Panc1 (cell line): ENCODE measurements around the gene POLR1G. TPM values are rescaled to one million over a fixed set of nuclear protein-coding genes. Genes with fewer than 3 reads are reported as not detected.

Experiments used
- ATAC-seq: fragments of 200-7000 bp; cut with Tn5 transposase; 2 replicates; pipeline ENCODE4 v1.9.1; 2020; ENCODE audit warnings: mild to moderate bottlenecking, moderate library complexity
- BruUV-seq: library from RNA; stranded (reverse); fragments of 400-500 nt; replicated peaks from 2 replicates; lab custom pipeline; 2021; lab: Mats Ljungman, UMichigan
- CTCF ChIA-PET: fragments of 300-600 bp; sonication (Branson Sonifier 250); formaldehyde crosslinking; loops from one replicate; lab custom pipeline; 2022; ENCODE audit warnings: antibody characterized with exemption; lab: Charles Lee
- POLR2A ChIA-PET: fragments of 300-600 bp; sonication (Branson Sonifier 250); formaldehyde crosslinking; loops from one replicate; lab custom pipeline; 2022; ENCODE audit warnings: antibody characterized with exemption; lab: Charles Lee
- DNase-seq: peaks from one replicate; pipeline ENCODE4 v3.0.0-alpha.2; 2010; ENCODE audit warnings: low read depth, low spot score
- H3K27ac ChIP-seq: 2 replicates; pipeline ENCODE4 v1.5.1; 2011; ENCODE audit warnings: mild to moderate bottlenecking, low read length, inconsistent platforms
- H3K27me3 ChIP-seq: fragments of 200-500 bp; sonication (Bioruptor generic); 2 replicates; pipeline ENCODE4 v1.6.0; 2014; ENCODE audit warnings: low read length, inconsistent platforms; ENCODE audit not compliant: control insufficient read depth, insufficient read depth
- H3K36me3 ChIP-seq: fragments of 200-500 bp; sonication (Bioruptor generic); 2 replicates; pipeline ENCODE4 v1.5.1; 2014; ENCODE audit warnings: inconsistent platforms, mild to moderate bottlenecking, low read length, moderate library complexity; ENCODE audit not compliant: control insufficient read depth, insufficient read depth
- H3K4me1 ChIP-seq: 2 replicates; pipeline ENCODE4 v1.5.1; 2011; ENCODE audit warnings: inconsistent platforms, mild to moderate bottlenecking, low read length, moderate library complexity; ENCODE audit not compliant: control insufficient read depth, insufficient read depth
- H3K4me3 ChIP-seq, 2 experiments: 2 replicates each; pipeline ENCODE4 v1.5.1; 2011 to 2012; ENCODE audit warnings: low read depth in 2 of 2, low read length in 2 of 2, mild to moderate bottlenecking in 2 of 2, inconsistent platforms in 1 of 2, moderate library complexity in 1 of 2
- H3K9me3 ChIP-seq: fragments of 200-500 bp; sonication (Bioruptor generic); 2 replicates; pipeline ENCODE4 v1.5.1; 2014; ENCODE audit warnings: low read depth, mild to moderate bottlenecking, inconsistent platforms, low read length, moderate library complexity; ENCODE audit not compliant: control insufficient read depth, insufficient read depth
- POLR2AphosphoS5 ChIP-seq: IDR thresholded peaks from 2 replicates; pipeline ENCODE4 v1.6.1; 2012; ENCODE audit warnings: mild to moderate bottlenecking, low read depth, low read length, moderate library complexity
- SIN3A ChIP-seq: IDR thresholded peaks from 2 replicates; pipeline ENCODE4 v1.6.1; 2012; ENCODE audit warnings: low read depth, mild to moderate bottlenecking, low read length, moderate library complexity, borderline replicate concordance; ENCODE audit not compliant: insufficient read depth
- TCF7L2 ChIP-seq: IDR thresholded peaks from 2 replicates; pipeline ENCODE4 v1.6.1; 2011; ENCODE audit warnings: mild to moderate bottlenecking, low read depth, low read length, inconsistent platforms
- in situ Hi-C: cut with HindIII; loops from 2 replicates; pipeline ENCODE4 v1.10.0; 2016; ENCODE audit warnings: low sequenced_read_pairs, low pct_unique_long_range_greater_than_20kb
- intact Hi-C: fragments of 100-400 bp; cut with micrococcal nuclease; formaldehyde crosslinking; loops from one replicate; pipeline ENCODE4 v1.10.0; 2022; ENCODE audit not compliant: unreplicated experiment
- total RNA-seq: library from RNA; stranded (reverse); gene quantifications from one replicate; pipeline ENCODE4 v1.2.1, GENCODE V29; 2021; ENCODE audit not compliant: unreplicated experiment
- TF ChIP-seq, protein P1 (sequence below): fragments of 450-650 bp; IDR thresholded peaks from 2 replicates; pipeline ENCODE4 v1.5.1; 2017; ENCODE audit warnings: mild to moderate bottlenecking
- TF ChIP-seq, protein P2 (sequence below), 2 experiments: IDR thresholded peaks; 2 replicates each; pipeline ENCODE4 v1.6.1; 2011 to 2012; ENCODE audit warnings: low read depth in 2 of 2, control low read depth in 1 of 2, low read length in 1 of 2, mild to moderate bottlenecking in 1 of 2, moderate library complexity in 1 of 2; ENCODE audit not compliant: insufficient read depth in 1 of 2

POLR1G gene
- total RNA-seq, 1 experiment from 2014 or later, result 27.8 TPM

DNA sequence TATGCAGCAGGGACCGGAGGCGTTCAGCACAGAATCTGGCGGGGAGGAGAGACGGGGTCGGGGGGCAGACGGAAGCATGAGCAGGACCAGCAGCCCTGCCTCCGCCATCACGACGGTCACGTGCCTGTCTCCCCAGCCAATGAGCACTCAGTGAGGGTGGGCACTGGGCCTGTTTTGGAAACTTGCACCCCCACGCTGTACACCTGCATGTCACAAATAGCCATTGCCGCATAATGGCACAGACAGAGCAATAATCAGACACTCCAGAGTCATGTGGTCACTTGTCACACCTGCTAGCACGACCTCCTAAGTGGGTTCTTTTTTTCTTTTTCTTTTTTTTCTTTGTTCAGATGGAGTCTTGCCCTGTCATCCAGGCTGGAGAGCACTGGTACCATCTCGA is 44.8 kb upstream of the POLR1G start:
- ChIA-PET CTCF (no interaction called here), POLR2A (no interaction called here)
- Histone ChIP-seq H3K27ac (no peak overlapping the region), H3K4me3 (no peak overlapping the region), H3K36me3 (no peaks in the 10 kb centered on the region), H3K4me1 (no peaks in the 10 kb centered on the region), H3K9me3 (no peaks in the 10 kb centered on the region), H3K27me3 (no peaks in the 10 kb centered on the region)
- DNase-seq, result no peak
- BruUV-seq, result no TSS peak
- in situ Hi-C loops, result no loop called here
- intact Hi-C loops, result no loop called here
- TF ChIP-seq, protein P1, sequence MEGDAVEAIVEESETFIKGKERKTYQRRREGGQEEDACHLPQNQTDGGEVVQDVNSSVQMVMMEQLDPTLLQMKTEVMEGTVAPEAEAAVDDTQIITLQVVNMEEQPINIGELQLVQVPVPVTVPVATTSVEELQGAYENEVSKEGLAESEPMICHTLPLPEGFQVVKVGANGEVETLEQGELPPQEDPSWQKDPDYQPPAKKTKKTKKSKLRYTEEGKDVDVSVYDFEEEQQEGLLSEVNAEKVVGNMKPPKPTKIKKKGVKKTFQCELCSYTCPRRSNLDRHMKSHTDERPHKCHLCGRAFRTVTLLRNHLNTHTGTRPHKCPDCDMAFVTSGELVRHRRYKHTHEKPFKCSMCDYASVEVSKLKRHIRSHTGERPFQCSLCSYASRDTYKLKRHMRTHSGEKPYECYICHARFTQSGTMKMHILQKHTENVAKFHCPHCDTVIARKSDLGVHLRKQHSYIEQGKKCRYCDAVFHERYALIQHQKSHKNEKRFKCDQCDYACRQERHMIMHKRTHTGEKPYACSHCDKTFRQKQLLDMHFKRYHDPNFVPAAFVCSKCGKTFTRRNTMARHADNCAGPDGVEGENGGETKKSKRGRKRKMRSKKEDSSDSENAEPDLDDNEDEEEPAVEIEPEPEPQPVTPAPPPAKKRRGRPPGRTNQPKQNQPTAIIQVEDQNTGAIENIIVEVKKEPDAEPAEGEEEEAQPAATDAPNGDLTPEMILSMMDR, result no peak
- TF ChIP-seq SIN3A, result no peak
- no peak for TF ChIP-seq TCF7L2
- TF ChIP-seq, protein P2, sequence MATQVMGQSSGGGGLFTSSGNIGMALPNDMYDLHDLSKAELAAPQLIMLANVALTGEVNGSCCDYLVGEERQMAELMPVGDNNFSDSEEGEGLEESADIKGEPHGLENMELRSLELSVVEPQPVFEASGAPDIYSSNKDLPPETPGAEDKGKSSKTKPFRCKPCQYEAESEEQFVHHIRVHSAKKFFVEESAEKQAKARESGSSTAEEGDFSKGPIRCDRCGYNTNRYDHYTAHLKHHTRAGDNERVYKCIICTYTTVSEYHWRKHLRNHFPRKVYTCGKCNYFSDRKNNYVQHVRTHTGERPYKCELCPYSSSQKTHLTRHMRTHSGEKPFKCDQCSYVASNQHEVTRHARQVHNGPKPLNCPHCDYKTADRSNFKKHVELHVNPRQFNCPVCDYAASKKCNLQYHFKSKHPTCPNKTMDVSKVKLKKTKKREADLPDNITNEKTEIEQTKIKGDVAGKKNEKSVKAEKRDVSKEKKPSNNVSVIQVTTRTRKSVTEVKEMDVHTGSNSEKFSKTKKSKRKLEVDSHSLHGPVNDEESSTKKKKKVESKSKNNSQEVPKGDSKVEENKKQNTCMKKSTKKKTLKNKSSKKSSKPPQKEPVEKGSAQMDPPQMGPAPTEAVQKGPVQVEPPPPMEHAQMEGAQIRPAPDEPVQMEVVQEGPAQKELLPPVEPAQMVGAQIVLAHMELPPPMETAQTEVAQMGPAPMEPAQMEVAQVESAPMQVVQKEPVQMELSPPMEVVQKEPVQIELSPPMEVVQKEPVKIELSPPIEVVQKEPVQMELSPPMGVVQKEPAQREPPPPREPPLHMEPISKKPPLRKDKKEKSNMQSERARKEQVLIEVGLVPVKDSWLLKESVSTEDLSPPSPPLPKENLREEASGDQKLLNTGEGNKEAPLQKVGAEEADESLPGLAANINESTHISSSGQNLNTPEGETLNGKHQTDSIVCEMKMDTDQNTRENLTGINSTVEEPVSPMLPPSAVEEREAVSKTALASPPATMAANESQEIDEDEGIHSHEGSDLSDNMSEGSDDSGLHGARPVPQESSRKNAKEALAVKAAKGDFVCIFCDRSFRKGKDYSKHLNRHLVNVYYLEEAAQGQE (IDR thresholded peaks at IDR 0.05; ENCODE audit: insufficient read depth in 1 of 2, low read depth in 2 of 2, low read length in 1 of 2), result no peak
- no peak for TF ChIP-seq POLR2AphosphoS5
- ATAC-seq, result no peak

DNA sequence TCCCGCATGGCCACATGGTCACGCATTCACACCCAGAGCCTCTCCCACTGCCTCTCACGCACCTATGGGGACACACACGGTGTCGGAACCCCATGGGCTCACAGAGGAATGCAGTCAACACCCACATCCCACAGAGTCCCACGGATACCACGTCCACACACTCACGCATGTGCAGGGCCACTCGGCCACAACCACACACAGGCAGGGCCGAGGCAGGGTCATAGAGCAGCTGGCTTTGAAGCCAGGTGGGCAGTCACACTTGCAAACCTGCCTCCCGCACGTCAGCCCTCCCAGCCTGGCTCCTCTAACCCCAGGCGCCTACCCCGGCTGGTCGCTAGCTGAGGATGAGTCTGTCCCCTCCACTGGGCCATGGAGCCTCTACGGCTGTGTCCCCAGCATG is 44.2 kb upstream of the POLR1G start:
- intact Hi-C loops, result no loop called here
- no peak overlapping the region for H3K27ac ChIP-seq
- H3K9me3 ChIP-seq, result no peaks in the 10 kb centered on the region
- H3K27me3 ChIP-seq, result no peaks in the 10 kb centered on the region
- DNase-seq, result no peak
- no peak overlapping the region for H3K4me3 ChIP-seq
- in situ Hi-C loops, result no loop called here
- BruUV-seq, result no TSS peak
- no peaks in the 10 kb centered on the region for H3K4me1 ChIP-seq
- CTCF ChIA-PET, result no interaction called here
- TF ChIP-seq POLR2AphosphoS5 (no peak), TCF7L2 (no peak), SIN3A (no peak)
- TF ChIP-seq, protein P2 (IDR thresholded peaks at IDR 0.05; ENCODE audit: insufficient read depth in 1 of 2, low read depth in 2 of 2, low read length in 1 of 2), result no peak
- TF ChIP-seq, protein P1, result no peak
- no peaks in the 10 kb centered on the region for H3K36me3 ChIP-seq
- POLR2A ChIA-PET, result no interaction called here
- ATAC-seq, result no peak
